HG03196 (cell line): ENCODE measurements around the gene DCN.

Experiments
- ATAC-seq: cut with Tn5 transposase; IDR thresholded peaks from one replicate; pipeline ENCODE4 v1.9.1; 2021; ENCODE audit not compliant: unreplicated experiment

The DCN gene

DNA sequence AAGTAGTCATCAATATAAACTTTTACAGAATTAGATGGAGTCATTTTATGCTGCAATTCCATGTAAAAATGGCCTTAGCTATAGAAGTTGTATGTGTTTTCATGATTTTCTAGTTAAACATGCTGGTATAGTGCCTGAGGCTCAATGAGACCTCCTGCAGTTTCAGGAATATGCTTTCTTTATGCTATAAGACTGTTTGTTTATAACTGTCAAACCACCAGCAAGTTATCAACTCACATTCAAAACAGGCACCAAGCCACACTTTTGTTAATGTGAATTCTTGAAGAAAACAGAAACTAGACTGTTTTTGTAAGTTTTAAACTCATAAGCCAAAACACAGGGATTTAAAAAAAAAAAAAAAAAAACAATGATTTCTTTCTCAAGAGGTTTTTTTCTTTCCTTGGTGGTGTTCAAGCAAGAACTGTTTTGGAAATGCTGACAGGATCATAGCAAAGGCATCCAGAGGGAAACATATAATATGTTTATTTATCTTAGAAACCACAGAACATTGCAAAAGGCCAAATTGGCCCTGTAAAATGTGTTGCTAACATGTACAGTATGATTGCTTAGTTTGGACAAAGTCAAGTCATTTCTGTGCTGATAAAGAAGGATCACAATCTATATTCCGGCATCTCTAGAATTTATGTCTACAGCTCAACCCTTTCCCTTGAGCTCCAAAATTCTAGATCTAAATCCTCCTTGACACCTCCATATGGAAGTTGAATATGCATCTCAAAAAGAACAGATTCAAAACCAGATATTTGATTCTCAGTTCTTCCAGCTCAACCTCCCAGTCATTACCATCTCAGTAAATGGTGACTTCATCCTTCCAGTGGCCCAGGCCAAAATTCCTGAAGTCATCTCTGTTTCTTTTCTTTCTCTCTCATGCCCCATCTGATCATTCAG, 42.3 kb downstream of the DCN start:
- ATAC-seq = no peak

DNA sequence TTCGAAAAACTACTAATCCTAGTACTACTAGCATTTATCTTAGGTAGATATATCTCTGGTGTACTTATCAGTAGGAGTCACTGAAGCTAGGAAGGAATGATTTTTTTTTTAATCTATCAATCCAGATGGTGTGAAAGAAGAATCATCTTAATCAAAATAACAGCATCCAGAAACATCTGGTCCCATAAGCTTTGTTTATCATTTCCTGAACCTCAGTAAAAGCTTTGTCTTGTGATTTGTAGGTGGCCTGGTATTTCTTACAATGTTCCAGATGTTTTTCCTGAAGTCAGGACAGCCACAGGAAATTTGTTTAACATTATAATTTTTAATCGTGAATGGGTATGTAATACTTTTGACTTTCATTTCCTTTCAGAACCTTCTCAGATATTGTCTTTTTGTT, 43.3 kb downstream of the DCN start:
- ATAC-seq = no peak

DNA sequence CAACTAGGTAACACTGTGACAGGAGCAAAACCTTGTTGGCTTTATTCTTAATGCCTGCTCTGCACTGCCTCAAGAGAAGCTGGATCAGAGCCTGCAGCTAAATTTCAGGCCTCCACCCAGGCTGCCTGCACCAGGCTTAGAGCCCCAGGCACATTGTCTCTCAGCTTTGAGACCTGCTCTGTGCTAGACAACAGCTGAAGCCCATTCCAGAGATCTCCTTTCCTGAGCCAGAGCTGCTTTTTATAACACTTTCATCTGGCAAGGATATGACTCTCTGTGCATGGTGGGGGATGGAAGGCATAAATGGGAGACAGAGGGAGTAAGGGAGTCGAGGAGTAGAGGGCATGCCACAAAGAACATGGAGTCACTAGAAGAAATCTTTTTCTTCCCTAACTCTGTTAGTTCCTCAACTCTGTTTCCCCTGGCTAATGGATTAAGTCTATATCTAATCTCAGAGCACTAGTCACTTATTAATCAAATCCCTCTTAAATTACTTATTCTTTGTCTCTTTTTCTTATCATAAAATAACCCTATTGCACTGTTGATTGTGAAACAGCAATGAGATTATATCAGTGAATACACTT, 44.2 kb downstream of the DCN start:
- no peak for ATAC-seq

DNA sequence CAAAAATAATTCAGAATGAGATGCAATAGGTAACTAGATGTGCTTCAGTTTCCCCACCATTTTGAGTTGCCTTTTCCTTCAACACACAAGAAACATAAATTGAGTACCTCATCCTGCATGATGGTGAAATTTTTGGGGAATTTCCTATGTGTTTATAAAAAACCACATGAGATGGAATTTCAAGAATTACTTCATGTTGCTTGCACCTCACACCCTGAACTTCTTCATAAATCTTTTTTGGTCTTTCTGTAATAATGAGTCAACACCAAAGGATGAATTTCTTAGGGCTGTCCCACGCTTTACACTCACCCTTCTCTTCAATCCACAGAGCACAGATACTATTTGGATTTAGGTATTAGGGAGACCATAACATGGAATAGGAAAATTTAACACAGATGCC, 48.7 kb downstream of the DCN start:
- ATAC-seq = no peak

DNA sequence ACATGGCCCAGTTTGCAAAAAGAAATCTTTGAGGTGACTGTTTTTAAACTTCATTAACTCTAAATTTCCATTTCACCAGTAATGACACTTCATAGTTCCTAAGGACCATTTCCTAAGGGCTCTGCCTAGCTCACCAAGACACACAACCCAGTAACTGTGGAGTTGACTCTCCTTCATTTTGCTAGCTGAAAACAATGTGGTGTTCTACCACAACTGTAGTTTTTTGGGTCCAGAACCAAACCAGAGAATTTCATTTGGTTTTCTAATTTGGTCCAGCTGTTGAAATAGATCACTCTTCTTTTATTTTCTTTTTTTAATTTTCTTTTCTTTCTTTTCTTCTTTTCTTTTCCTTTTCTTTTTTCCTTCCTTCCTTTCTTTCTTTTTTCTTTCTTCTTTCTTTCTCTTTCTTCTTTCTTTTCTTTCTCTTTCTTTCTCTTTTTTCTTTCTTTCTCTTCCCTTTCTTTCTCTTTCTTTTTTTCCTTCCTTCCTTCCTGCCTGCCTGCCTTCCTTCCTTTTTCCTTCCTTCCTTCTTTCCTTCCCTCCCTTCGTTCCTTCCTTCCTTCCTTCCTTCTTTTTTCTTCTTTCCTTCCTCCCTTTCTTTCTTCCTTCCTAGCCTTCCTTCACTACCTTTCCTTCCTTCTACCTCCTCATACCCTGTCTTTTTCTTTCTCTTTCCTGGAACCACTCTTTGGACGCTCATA, 52.8 kb downstream of the DCN start:
- ATAC-seq = no peak

GRCh38 chr12:91127751-91128150, 54.9 kb downstream of the DCN start:
- no peak for ATAC-seq

DNA sequence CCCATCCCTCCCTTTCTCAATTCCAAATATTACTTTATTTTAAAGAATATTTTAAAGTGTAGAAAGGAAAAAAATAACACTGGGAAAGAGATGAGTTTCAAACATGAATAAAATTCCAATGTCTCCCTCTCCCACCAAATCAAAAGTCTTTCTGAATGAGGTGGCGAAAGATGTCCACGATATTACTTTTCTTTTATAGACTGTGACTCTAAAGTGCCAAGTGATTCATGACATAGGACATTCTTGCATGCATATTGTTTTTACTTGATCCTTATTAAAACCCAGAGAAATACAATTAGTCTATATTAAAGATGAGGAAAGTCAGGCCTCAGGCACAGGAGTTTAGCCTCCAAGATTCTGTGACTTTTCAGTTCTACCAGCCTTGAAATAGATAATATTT, 55.3 kb downstream of the DCN start:
- ATAC-seq = no peak

DNA sequence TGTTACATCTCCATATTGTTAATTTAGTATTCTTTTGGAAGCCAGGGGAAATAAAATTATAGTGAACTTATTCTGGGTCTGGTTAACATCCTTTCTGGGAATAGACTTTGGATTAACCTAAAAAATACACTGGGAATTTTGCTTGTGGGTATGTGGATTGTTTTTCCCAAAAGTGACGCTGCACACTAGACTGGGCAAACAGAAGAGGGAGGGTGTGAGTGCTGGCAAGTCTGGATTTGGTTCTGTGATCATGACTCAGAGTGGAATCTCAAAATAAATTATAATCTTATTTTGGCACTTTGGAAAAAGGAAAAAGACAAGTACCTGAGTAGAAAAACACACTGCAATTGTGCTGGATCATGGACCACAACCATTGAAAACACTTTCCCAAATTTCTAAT, 56.1 kb downstream of the DCN start:
- ATAC-seq = no peak

- ATAC-seq = no peak
Observed at GRCh38 chr12:91123236-91123916, 59.2 kb downstream of the DCN start.

DNA sequence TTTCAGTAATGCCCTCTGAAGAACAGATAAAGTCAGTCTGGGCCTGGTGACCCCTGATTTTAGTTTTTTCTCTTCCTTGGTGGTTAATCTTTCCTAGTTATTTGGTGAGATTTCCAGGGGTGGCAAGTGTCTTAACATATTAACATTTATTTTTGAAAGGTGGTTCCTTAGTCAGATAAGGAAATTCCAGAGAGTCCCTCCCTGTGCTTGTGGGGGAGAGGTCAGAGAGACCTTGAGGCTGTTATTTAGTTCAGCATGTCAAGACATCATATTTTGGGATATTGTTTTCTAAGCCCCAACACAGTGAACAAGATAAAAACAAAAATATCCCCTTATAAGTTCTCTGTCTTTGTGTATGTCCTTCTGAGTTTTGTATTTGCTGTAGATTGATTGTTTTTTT, 61.8 kb downstream of the DCN start:
- ATAC-seq = no peak

- no peak for ATAC-seq
Observed at GRCh38 chr12:91119089-91119488, 63.5 kb downstream of the DCN start.

DNA sequence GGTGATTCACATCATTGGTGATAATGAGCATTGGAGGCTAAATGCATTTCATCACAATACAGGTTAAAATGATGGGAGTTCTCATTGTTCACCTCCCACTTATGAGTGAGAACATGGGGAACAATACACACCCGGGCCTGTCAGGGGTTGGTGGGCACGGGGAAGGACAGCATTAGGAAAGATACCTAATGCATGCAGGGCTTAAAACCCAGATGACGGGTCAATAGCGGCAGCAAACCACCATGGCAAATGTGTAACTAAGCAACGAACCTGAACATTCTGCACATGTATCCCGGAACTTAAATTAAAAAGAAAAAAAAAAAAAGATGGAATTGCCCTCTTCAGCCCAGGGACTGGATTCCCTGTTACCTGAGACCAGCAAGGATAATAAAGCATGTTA, 69.0 kb downstream of the DCN start:
- ATAC-seq = no peak

DNA sequence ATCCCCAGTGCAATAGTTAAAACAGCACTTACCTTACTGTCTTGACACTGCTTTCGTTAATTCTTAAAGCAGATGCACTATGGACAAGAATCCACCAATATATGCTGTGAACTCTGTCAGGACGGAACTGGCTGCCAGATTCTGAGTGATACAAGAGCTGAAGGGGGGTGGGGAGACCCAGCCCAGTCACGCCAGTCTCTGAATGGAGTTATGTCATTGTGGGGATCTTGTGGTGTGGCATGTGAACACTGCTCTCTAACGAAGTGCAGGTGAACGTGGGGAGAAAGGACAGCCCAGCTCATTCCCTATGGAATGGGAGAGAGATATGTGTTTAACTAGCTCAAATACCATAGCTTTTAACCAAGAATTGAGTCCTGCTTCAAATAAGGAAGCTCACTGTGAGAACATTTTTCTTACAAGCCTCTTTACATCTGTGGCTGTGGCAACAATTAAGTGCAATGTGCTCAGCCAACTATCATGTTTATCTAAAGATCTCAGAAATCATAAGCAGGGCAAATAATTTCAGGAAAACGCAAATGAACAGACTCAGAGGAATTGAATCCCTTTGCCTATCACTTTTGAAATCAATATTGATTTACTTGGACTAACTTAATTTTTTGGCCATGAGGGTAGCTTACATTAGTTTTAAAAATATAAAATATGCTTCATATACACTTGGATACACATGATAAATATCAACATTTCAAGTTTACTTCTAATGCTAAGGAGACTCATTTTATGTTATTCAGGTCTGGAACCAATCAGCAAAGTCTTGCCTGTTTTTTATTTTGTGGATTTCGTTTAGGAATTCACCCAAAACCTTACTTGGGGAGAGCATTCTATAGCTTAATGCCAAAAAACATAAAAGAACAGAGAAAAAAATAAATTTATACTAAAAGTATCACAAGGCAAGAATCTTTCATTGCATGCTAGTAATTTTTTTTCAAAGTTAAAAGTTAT, 71.0 kb downstream of the DCN start, which contains the start of gene LUM:
Gene LUM (minus strand): TSS at position 129 of the 960 bp plus-strand sequence. CDS start 2,515 bp downstream, outside the sequence.
- ATAC-seq = no peak

DNA sequence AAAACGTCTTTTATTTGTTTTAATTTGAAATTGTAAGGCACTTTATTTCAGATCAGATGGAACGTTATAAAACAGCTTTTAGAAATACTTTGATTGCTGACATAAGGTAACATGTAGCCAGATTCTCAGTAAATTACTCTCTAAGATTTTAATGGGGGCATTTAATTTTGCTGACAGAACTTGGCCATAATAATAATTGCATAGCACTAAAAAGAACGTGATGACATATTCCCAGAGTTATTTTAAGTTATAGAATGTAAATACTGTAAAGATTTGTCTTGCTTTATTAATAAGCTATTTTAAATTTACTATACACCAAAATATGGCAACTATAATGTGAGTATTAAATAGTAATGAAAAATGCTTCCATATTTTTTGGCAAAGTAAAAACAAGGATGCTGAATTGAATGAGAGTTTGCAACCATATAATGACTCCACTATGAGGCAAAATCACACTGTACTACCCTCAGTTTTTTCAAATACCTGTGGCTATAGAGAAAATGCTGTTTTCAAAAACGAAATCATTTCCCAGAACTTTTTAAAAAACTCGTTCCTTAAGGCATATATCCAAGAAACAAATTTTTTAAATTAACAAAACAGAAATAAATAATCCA, 72.2 kb downstream of the DCN start:
- no peak for ATAC-seq

DNA sequence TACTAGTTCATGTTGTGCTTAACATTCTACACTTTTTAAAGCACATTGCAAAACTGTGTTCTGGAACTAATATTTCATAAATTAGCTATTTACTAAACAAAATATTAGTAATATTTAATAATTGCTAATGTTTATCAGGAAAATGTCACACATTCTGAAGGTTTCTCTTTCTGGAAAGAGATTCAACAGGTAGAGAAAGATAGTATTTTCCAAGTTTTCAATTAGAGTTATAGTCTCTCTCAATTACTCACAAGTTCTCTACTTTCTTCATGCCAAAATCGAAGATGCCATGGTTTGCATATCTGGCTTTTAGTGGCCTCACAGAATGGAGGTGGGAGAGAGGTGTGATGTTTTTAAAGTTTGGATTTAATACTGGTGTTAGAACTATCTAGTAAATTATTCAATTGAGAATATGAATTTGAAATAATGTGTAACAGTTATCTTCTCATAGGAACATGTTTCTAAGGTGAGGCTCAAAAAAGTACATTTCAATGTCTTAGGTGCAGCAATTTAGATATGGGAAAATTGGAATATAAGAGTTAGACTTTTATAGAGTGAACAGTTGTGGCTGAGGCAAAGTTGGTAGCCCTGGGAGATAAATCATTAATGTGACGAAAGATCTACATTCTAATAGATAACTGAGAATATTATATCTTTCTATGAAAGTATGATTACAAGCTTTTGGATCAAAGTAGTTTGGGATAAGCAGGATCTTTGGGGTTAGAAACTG, 72.9 kb downstream of the DCN start:
- no peak for ATAC-seq

- no peak for ATAC-seq
Observed at GRCh38 chr12:91109148-91109564, 73.5 kb downstream of the DCN start.

- ATAC-seq = no peak
Observed at GRCh38 chr12:91108196-91108755, 74.3 kb downstream of the DCN start.

GRCh38 chr12:91106283-91106682, 76.3 kb downstream of the DCN start:
- ATAC-seq = no peak

- no peak for ATAC-seq
Observed at GRCh38 chr12:91105807-91106206, 76.8 kb downstream of the DCN start.
